HepG2 (cell line): ENCODE measurements around the gene CLIP2. TPM values are rescaled to one million over a fixed set of nuclear protein-coding genes. Genes with fewer than 3 reads are reported as not detected.

Experiments used
- ARID2 ChIP-seq: sonication (generic); formaldehyde crosslinking; IDR thresholded peaks from 2 replicates; pipeline ENCODE4 v1.8.1; 2022; ENCODE audit warnings: mild to moderate bottlenecking, missing genetic modification reagents, borderline replicate concordance
- ARNTL ChIP-seq: sonication (generic); formaldehyde crosslinking; IDR thresholded peaks from 2 replicates; pipeline ENCODE4 v1.4.0; 2020; ENCODE audit warnings: mild to moderate bottlenecking, missing genetic modification reagents
- DMAP1 ChIP-seq: IDR thresholded peaks from 2 replicates; pipeline ENCODE4 v1.6.1; 2016
- HIVEP1 ChIP-seq: sonication (generic); formaldehyde crosslinking; IDR thresholded peaks from 2 replicates; pipeline ENCODE4 v1.4.0; 2020; ENCODE audit warnings: mild to moderate bottlenecking, missing genetic modification reagents
- IKZF4 ChIP-seq: sonication (generic); formaldehyde crosslinking; IDR thresholded peaks from 2 replicates; pipeline ENCODE4 v1.5.1; 2020; ENCODE audit warnings: borderline replicate concordance, mild to moderate bottlenecking, low read depth, missing genetic modification reagents; ENCODE audit errors: not compliant biosample characterization
- NFRKB ChIP-seq: fragments of 450-650 bp; IDR thresholded peaks from 2 replicates; pipeline ENCODE4 v1.6.1; 2017
- PAXIP1 ChIP-seq: sonication (generic); formaldehyde crosslinking; conservative IDR thresholded peaks from 2 replicates; pipeline ENCODE4 v1.4.0; 2020; ENCODE audit warnings: mild to moderate bottlenecking, missing genetic modification reagents, moderate library complexity
- POLR2AphosphoS5 ChIP-seq: IDR thresholded peaks from 2 replicates; pipeline ENCODE4 v1.6.1; 2012; ENCODE audit warnings: low read depth, low read length
- ZNF274 ChIP-seq: sonication (generic); formaldehyde crosslinking; IDR thresholded peaks from 2 replicates; pipeline ENCODE4 v1.5.1; 2020; ENCODE audit warnings: mild to moderate bottlenecking, missing genetic modification reagents
- ZNF552 ChIP-seq: sonication (generic); formaldehyde crosslinking; IDR thresholded peaks from 2 replicates; pipeline ENCODE4 v1.9.0; 2022; ENCODE audit warnings: missing genetic modification reagents, mild to moderate bottlenecking, borderline replicate concordance
- ZNF629 ChIP-seq: sonication (generic); formaldehyde crosslinking; conservative IDR thresholded peaks from 2 replicates; pipeline ENCODE4 v1.5.0; 2020; ENCODE audit warnings: missing genetic modification reagents
- ZSCAN30 ChIP-seq: sonication (generic); formaldehyde crosslinking; IDR thresholded peaks from 2 replicates; pipeline ENCODE4 v1.5.0; 2020; ENCODE audit warnings: mild to moderate bottlenecking, missing genetic modification reagents
- polyA plus RNA-seq, 8 experiments: library from polyadenylated mRNA; depleted of rRNA in 3 of 8; stranded (reverse) in 7 of 8; unstranded in 1 of 8; fragments of >200 nt; fragmentation: Illumina TruSeq in 4 of 8; extraction: Trizol in 4 of 8; gene quantifications; 2 replicates each; pipeline versions ENCODE4 v1.2.1 to v1.2.3, GENCODE V29; 2011 to 2016; ENCODE audit warnings: low read depth in 4 of 8, missing spikeins in 1 of 8, mixed read lengths in 1 of 8; ENCODE audit not compliant: insufficient read depth in 1 of 8
- total RNA-seq, 5 experiments: library from RNA; depleted of rRNA; stranded (reverse); fragments of >200 nt; fragmentation: Illumina TruSeq; extraction: Trizol; gene quantifications; 2 replicates each; pipeline ENCODE4 v1.2.3, GENCODE V29; 2016; ENCODE audit warnings: low read depth in 1 of 5
- TF ChIP-seq, protein P1 (sequence below): sonication (generic); formaldehyde crosslinking; IDR thresholded peaks from 2 replicates; pipeline ENCODE4 v1.4.0; 2020; ENCODE audit warnings: low read depth, mild to moderate bottlenecking, missing genetic modification reagents
- TF ChIP-seq, protein P2 (sequence below): sonication (generic); formaldehyde crosslinking; IDR thresholded peaks from 2 replicates; pipeline ENCODE4 v1.4.0; 2020; ENCODE audit warnings: mild to moderate bottlenecking, low read depth, missing genetic modification reagents
- TF ChIP-seq, protein P3 (sequence below): sonication (generic); formaldehyde crosslinking; IDR thresholded peaks from 2 replicates; pipeline ENCODE4 v1.8.0; 2022; ENCODE audit warnings: mild to moderate bottlenecking, missing genetic modification reagents, moderate library complexity

Gene CLIP2
- total and polyA plus RNA-seq, 2 of the 13 experiments (the other 11 are each of a cell fraction or from before 2014, with no cell fraction given) = 6.5 to 17.4 TPM

GRCh38 chr7:74365322-74366022 is 76.3 kb downstream of the CLIP2 start (continued):
- TF ChIP-seq PAXIP1 = no peak
- TF ChIP-seq ZSCAN30 (CRISPR knock-in tag) = no peak
- TF ChIP-seq, protein P1, sequence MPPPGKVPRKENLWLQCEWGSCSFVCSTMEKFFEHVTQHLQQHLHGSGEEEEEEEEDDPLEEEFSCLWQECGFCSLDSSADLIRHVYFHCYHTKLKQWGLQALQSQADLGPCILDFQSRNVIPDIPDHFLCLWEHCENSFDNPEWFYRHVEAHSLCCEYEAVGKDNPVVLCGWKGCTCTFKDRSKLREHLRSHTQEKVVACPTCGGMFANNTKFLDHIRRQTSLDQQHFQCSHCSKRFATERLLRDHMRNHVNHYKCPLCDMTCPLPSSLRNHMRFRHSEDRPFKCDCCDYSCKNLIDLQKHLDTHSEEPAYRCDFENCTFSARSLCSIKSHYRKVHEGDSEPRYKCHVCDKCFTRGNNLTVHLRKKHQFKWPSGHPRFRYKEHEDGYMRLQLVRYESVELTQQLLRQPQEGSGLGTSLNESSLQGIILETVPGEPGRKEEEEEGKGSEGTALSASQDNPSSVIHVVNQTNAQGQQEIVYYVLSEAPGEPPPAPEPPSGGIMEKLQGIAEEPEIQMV (CRISPR knock-in tag) = no peak
- TF ChIP-seq ZNF629 (CRISPR knock-in tag) = no peak
- no peak for TF ChIP-seq NFRKB
- no peak for TF ChIP-seq ZNF552
- TF ChIP-seq HIVEP1 (CRISPR knock-in tag) = no peak
- no peak for TF ChIP-seq POLR2AphosphoS5
- no peak for TF ChIP-seq ARNTL (CRISPR knock-in tag)
- no peak for TF ChIP-seq ZNF274
- TF ChIP-seq, protein P2, sequence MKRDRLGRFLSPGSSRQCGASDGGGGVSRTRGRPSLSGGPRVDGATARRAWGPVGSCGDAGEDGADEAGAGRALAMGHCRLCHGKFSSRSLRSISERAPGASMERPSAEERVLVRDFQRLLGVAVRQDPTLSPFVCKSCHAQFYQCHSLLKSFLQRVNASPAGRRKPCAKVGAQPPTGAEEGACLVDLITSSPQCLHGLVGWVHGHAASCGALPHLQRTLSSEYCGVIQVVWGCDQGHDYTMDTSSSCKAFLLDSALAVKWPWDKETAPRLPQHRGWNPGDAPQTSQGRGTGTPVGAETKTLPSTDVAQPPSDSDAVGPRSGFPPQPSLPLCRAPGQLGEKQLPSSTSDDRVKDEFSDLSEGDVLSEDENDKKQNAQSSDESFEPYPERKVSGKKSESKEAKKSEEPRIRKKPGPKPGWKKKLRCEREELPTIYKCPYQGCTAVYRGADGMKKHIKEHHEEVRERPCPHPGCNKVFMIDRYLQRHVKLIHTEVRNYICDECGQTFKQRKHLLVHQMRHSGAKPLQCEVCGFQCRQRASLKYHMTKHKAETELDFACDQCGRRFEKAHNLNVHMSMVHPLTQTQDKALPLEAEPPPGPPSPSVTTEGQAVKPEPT (CRISPR knock-in tag) = no peak
- TF ChIP-seq, protein P3, sequence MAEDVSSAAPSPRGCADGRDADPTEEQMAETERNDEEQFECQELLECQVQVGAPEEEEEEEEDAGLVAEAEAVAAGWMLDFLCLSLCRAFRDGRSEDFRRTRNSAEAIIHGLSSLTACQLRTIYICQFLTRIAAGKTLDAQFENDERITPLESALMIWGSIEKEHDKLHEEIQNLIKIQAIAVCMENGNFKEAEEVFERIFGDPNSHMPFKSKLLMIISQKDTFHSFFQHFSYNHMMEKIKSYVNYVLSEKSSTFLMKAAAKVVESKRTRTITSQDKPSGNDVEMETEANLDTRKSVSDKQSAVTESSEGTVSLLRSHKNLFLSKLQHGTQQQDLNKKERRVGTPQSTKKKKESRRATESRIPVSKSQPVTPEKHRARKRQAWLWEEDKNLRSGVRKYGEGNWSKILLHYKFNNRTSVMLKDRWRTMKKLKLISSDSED = no peak
- TF ChIP-seq DMAP1 (CRISPR knock-in tag) = no peak
- no peak for TF ChIP-seq ARID2 (CRISPR knock-in tag)
- no peak for TF ChIP-seq IKZF4
